OCI-M2 (cell line): ENCODE data around the gene FAM72B.
"Not testable (repeated sequence)": the region's sequence is repeated elsewhere in the genome, so short reads cannot be mapped to it uniquely, and the experiment has no call there.

Experiments used
- DNase-seq: peaks from one replicate; lab custom pipeline; 2025; ENCODE audit not compliant: unreplicated experiment; lab: John Stamatoyannopoulos, UW

Gene FAM72B

GRCh38 chr1:121200985-121201981, 17.1 kb upstream of the FAM72B start:
- not testable (repeated sequence) for DNase-seq

- not testable (repeated sequence) for DNase-seq
Observed at GRCh38 chr1:121200232-121200631, 16.1 kb upstream of the FAM72B start.

- DNase-seq: not testable (repeated sequence)
Observed at GRCh38 chr1:121199763-121200162, 15.6 kb upstream of the FAM72B start.

GRCh38 chr1:121197095-121197882, 13.1 kb upstream of the FAM72B start:
- DNase-seq: not testable (repeated sequence)

- not testable (repeated sequence) for DNase-seq
Observed at GRCh38 chr1:121192512-121192911, 8.4 kb upstream of the FAM72B start.

GRCh38 chr1:121187914-121188313, 3.8 kb upstream of the FAM72B start:
- not testable (repeated sequence) for DNase-seq

GRCh38 chr1:121186191-121186590, 2.1 kb upstream of the FAM72B start:
- DNase-seq: not testable (repeated sequence)

- not testable (repeated sequence) for DNase-seq
Observed at GRCh38 chr1:121185140-121185708, 1.1 kb upstream of the FAM72B start.

GRCh38 chr1:121183867-121184266, 273 bp downstream of the FAM72B start:
- DNase-seq: not testable (repeated sequence)

- not testable (repeated sequence) for DNase-seq
Observed at GRCh38 chr1:121178197-121178596, 5.9 kb downstream of the FAM72B start.

- DNase-seq: not testable (repeated sequence)
Observed at GRCh38 chr1:121176649-121177048, 7.5 kb downstream of the FAM72B start.

GRCh38 chr1:121168152-121168668, 15.9 kb downstream of the FAM72B start:
- DNase-seq: not testable (repeated sequence)

- not testable (repeated sequence) for DNase-seq
Observed at GRCh38 chr1:121167225-121167738, 16.9 kb downstream of the FAM72B start.

GRCh38 chr1:121165296-121165695, 18.8 kb downstream of the FAM72B start:
- not testable (repeated sequence) for DNase-seq

GRCh38 chr1:121163850-121164757, 20.0 kb downstream of the FAM72B start:
- not testable (repeated sequence) for DNase-seq

GRCh38 chr1:121161199-121161901, 22.8 kb downstream of the FAM72B start:
- DNase-seq: not testable (repeated sequence)

- not testable (repeated sequence) for DNase-seq
Observed at GRCh38 chr1:121160118-121160517, 24.0 kb downstream of the FAM72B start.

- not testable (repeated sequence) for DNase-seq
Observed at GRCh38 chr1:121157609-121158008, 26.5 kb downstream of the FAM72B start.
